IMR-90 (cell line): Measurements from ENCODE around the gene TAPT1. TPM values are rescaled to one million over a fixed set of nuclear protein-coding genes. Genes with fewer than 3 reads are reported as not detected.

Source experiments
- ATAC-seq: fragments of 200-7000 bp; cut with Tn5 transposase; 2 replicates; pipeline ENCODE4 v1.9.1; 2020; ENCODE audit warnings: low read depth, mild to moderate bottlenecking, moderate library complexity
- BruUV-seq: library from RNA; stranded (reverse); fragments of 400-500 nt; replicated peaks from 2 replicates; lab custom pipeline; 2021; lab: Mats Ljungman, UMichigan
- CTCF ChIA-PET: fragments of 300-600 bp; formaldehyde crosslinking; extraction: SDS; loops from one replicate; lab custom pipeline; 2021; ENCODE audit warnings: antibody characterized with exemption; lab: Yijun Ruan, JAX
- POLR2A ChIA-PET: fragments of 300-600 bp; sonication (Branson Sonifier 250); formaldehyde crosslinking; loops from one replicate; lab custom pipeline; 2022; ENCODE audit warnings: antibody characterized with exemption; ENCODE audit not compliant: unreplicated experiment; lab: Charles Lee
- DNase-seq: peaks from one replicate; pipeline ENCODE4 v3.0.0; 2013
- H2AFZ ChIP-seq: replicated peaks from 2 replicates; pipeline ENCODE3; 2013; ENCODE audit warnings: low read length, mild to moderate bottlenecking; ENCODE audit not compliant: poor library complexity
- H2AK5ac ChIP-seq: 2 replicates; pipeline ENCODE4 v1.6.1; 2013; ENCODE audit warnings: low read depth, low read length, inconsistent platforms
- H2AK9ac ChIP-seq: replicated peaks from 2 replicates; pipeline ENCODE3; 2013; ENCODE audit warnings: mild to moderate bottlenecking, low read depth, low read length, moderate library complexity; ENCODE audit not compliant: poor library complexity
- H2BK120ac ChIP-seq: 2 replicates; pipeline ENCODE4 v1.6.1; 2013; ENCODE audit warnings: low read depth, low read length, inconsistent platforms
- H2BK15ac ChIP-seq: 3 replicates; pipeline ENCODE4 v1.6.1; 2013; ENCODE audit warnings: low read depth, low read length, inconsistent platforms
- H2BK20ac ChIP-seq: 2 replicates; pipeline ENCODE4 v1.6.1; 2013; ENCODE audit warnings: low read depth, mild to moderate bottlenecking, inconsistent platforms, low read length, moderate library complexity
- H2BK5ac ChIP-seq: 2 replicates; pipeline ENCODE4 v1.6.1; 2013; ENCODE audit warnings: mild to moderate bottlenecking, low read depth, low read length, inconsistent platforms; ENCODE audit not compliant: poor library complexity, severe bottlenecking
- H3K14ac ChIP-seq: replicated peaks from 2 replicates; pipeline ENCODE4 v1.6.1; 2013; ENCODE audit warnings: low read depth, low read length, inconsistent platforms
- H3K18ac ChIP-seq: 2 replicates; pipeline ENCODE4 v1.6.1; 2013; ENCODE audit warnings: low read depth, low read length, control low read depth
- H3K23ac ChIP-seq: 2 replicates; pipeline ENCODE4 v1.6.1; 2013; ENCODE audit warnings: low read depth, low read length, inconsistent platforms
- H3K27ac ChIP-seq: 2 replicates; pipeline ENCODE4 v1.5.1; 2013; ENCODE audit warnings: mild to moderate bottlenecking, control low read depth, low read length; ENCODE audit not compliant: insufficient read depth
- H3K27me3 ChIP-seq: 2 replicates; pipeline ENCODE4 v1.6.1; 2013; ENCODE audit warnings: low read length; ENCODE audit not compliant: control insufficient read depth, insufficient read depth
- H3K36me3 ChIP-seq: 2 replicates; pipeline ENCODE4 v1.6.1; 2013; ENCODE audit warnings: low read length, mixed read lengths; ENCODE audit not compliant: control insufficient read depth, insufficient read depth
- H3K4ac ChIP-seq: 2 replicates; pipeline ENCODE4 v1.6.1; 2013; ENCODE audit warnings: low read depth, low read length, inconsistent platforms
- H3K4me1 ChIP-seq: 2 replicates; pipeline ENCODE4 v1.6.1; 2013; ENCODE audit warnings: low read length, mixed read lengths; ENCODE audit not compliant: control insufficient read depth, insufficient read depth
- H3K4me2 ChIP-seq: 2 replicates; pipeline ENCODE4 v1.6.1; 2013; ENCODE audit warnings: low read depth, mild to moderate bottlenecking, control low read depth, low read length, moderate library complexity
- H3K4me3 ChIP-seq: 2 replicates; pipeline ENCODE4 v1.5.1; 2013; ENCODE audit warnings: low read depth, mild to moderate bottlenecking, control low read depth, low read length, moderate library complexity; ENCODE audit not compliant: insufficient read depth
- H3K56ac ChIP-seq: 2 replicates; pipeline ENCODE4 v1.6.1; 2013; ENCODE audit warnings: low read length, inconsistent platforms; ENCODE audit not compliant: insufficient read depth; ENCODE audit errors: extremely low read depth
- H3K79me1 ChIP-seq, 2 experiments: 2 replicates each; pipeline ENCODE4 v1.6.1; 2013; ENCODE audit warnings: low read length in 2 of 2, inconsistent platforms in 1 of 2, low read depth in 1 of 2
- H3K9ac ChIP-seq: 2 replicates; pipeline ENCODE4 v1.6.1; 2013; ENCODE audit warnings: low read depth, low read length, control low read depth
- H3K9me1 ChIP-seq: 2 replicates; pipeline ENCODE4 v1.6.1; 2013; ENCODE audit warnings: low read length, inconsistent platforms; ENCODE audit not compliant: insufficient read depth
- H3K9me3 ChIP-seq: 2 replicates; pipeline ENCODE4 v1.6.1; 2013; ENCODE audit warnings: low read length; ENCODE audit not compliant: control insufficient read depth, insufficient read depth
- H4K20me1 ChIP-seq: 2 replicates; pipeline ENCODE4 v1.6.1; 2013; ENCODE audit warnings: low read length, inconsistent platforms; ENCODE audit not compliant: insufficient read depth
- H4K5ac ChIP-seq: 2 replicates; pipeline ENCODE4 v1.6.1; 2013; ENCODE audit warnings: mild to moderate bottlenecking, low read depth, low read length, control low read depth
- H4K8ac ChIP-seq, 2 experiments: 2 replicates each; pipeline ENCODE4 v1.6.1; 2013; ENCODE audit warnings: low read depth in 2 of 2, low read length in 2 of 2, control low read depth in 1 of 2, inconsistent platforms in 1 of 2
- H4K91ac ChIP-seq: 2 replicates; pipeline ENCODE4 v1.6.1; 2013; ENCODE audit warnings: low read depth, low read length, inconsistent platforms; ENCODE audit not compliant: insufficient read depth
- BHLHE40 ChIP-seq: fragments of 150-350 bp; IDR thresholded peaks from 2 replicates; pipeline ENCODE4 v1.6.1; 2016; ENCODE audit warnings: mild to moderate bottlenecking, low read depth, low read length
- CEBPB ChIP-seq: IDR thresholded peaks from 2 replicates; pipeline ENCODE4 v1.6.1; 2012; ENCODE audit warnings: low read depth, low read length, improper control_type of control experiment
- CHD1 ChIP-seq: IDR thresholded peaks from 2 replicates; pipeline ENCODE4 v1.6.1; 2012; ENCODE audit warnings: low read depth, low read length, improper control_type of control experiment
- FOS ChIP-seq: fragments of 150-350 bp; IDR thresholded peaks from 2 replicates; pipeline ENCODE4 v1.6.1; 2016; ENCODE audit warnings: low read depth, low read length
- MAFK ChIP-seq: IDR thresholded peaks from 2 replicates; pipeline ENCODE4 v1.6.1; 2012; ENCODE audit warnings: low read depth, low read length, improper control_type of control experiment
- MAZ ChIP-seq: IDR thresholded peaks from 2 replicates; pipeline ENCODE4 v1.6.1; 2012; ENCODE audit warnings: low read depth, mild to moderate bottlenecking, low read length, improper control_type of control experiment, moderate library complexity, borderline replicate concordance
- MXI1 ChIP-seq: IDR thresholded peaks from 2 replicates; pipeline ENCODE4 v1.6.1; 2012; ENCODE audit warnings: low read depth, mild to moderate bottlenecking, low read length, moderate library complexity, borderline replicate concordance
- NFE2L2 ChIP-seq: fragments of 150-350 bp; IDR thresholded peaks from 2 replicates; pipeline ENCODE4 v1.6.1; 2016; ENCODE audit warnings: low read depth, mild to moderate bottlenecking, low read length
- POLR2A ChIP-seq: IDR thresholded peaks from 2 replicates; pipeline ENCODE4 v1.6.1; 2012; ENCODE audit warnings: mild to moderate bottlenecking, low read depth, low read length
- RAD21 ChIP-seq: IDR thresholded peaks from 2 replicates; pipeline ENCODE4 v1.6.1; 2012; ENCODE audit warnings: low read length, improper control_type of control experiment
- RCOR1 ChIP-seq: IDR thresholded peaks from 2 replicates; pipeline ENCODE4 v1.6.1; 2012; ENCODE audit warnings: mild to moderate bottlenecking, low read length, improper control_type of control experiment; ENCODE audit not compliant: insufficient replicate concordance
- RFX5 ChIP-seq: IDR thresholded peaks from 2 replicates; pipeline ENCODE4 v1.8.0; 2012; ENCODE audit warnings: low read depth, mild to moderate bottlenecking, low read length, moderate library complexity
- SMC3 ChIP-seq: fragments of 150-350 bp; IDR thresholded peaks from 2 replicates; pipeline ENCODE4 v1.6.1; 2016; ENCODE audit warnings: low read depth, mild to moderate bottlenecking, antibody characterized with exemption, low read length, moderate library complexity
- USF2 ChIP-seq: fragments of 150-350 bp; IDR thresholded peaks from 2 replicates; pipeline ENCODE4 v1.6.1; 2017; ENCODE audit warnings: mild to moderate bottlenecking, antibody characterized with exemption, low read length, low read depth
- WGBS, 2 experiments: methylation state at CpG; one replicate each; pipeline versions ENCODE4 v1.1.5 to v1.1.7; 2013; ENCODE audit warnings: missing lambda C conversion rate in 2 of 2; ENCODE audit not compliant: insufficient read length in 1 of 2; ENCODE audit errors: extremely low coverage in 2 of 2; 5-methylcytosine and 5-hydroxymethylcytosine counted together
- dilution Hi-C: fragments of 300-500 bp; cut with HindIII; formaldehyde crosslinking; loops from one replicate; pipeline ENCODE4 v1.14.3; 2018; ENCODE audit warnings: low sequenced_read_pairs; ENCODE audit not compliant: unreplicated experiment
- in situ Hi-C: fragments of 300-500 bp; cut with MboI; formaldehyde crosslinking; loops from 3 replicates; pipeline ENCODE4 v1.14.3; 2019; ENCODE audit warnings: low sequenced_read_pairs, inconsistent platforms, mixed read lengths
- intact Hi-C: fragments of 100-400 bp; cut with micrococcal nuclease; formaldehyde crosslinking; loops from 2 replicates; pipeline ENCODE4 v1.10.0; 2022
- polyA plus RNA-seq, 3 experiments: library from polyadenylated mRNA; depleted of rRNA; stranded (reverse); fragments of >200 nt; gene quantifications; 2 replicates each; pipeline ENCODE4 v1.2.3, GENCODE V29; 2012; ENCODE audit warnings: low replicate concordance in 1 of 3
- total RNA-seq: library from RNA; depleted of rRNA; stranded (reverse); fragments of >200 nt; gene quantifications from 2 replicates; pipeline ENCODE4 v1.2.3, GENCODE V29; 2012
- TF ChIP-seq, protein P1 (sequence below): conservative IDR thresholded peaks from 2 replicates; pipeline ENCODE4 v1.5.1; 2012; ENCODE audit warnings: mild to moderate bottlenecking, low read depth, low read length, improper control_type of control experiment
- TF ChIP-seq, protein P2 (sequence below): fragments of 150-350 bp; IDR thresholded peaks from 2 replicates; pipeline ENCODE4 v1.6.1; 2016; ENCODE audit warnings: low read depth, mild to moderate bottlenecking, low read length, moderate library complexity, borderline replicate concordance

The TAPT1 gene
- total and polyA plus RNA-seq, 2 of the 4 experiments (the other 2 are of a cell fraction), result 5.6 to 12.2 TPM

DNA sequence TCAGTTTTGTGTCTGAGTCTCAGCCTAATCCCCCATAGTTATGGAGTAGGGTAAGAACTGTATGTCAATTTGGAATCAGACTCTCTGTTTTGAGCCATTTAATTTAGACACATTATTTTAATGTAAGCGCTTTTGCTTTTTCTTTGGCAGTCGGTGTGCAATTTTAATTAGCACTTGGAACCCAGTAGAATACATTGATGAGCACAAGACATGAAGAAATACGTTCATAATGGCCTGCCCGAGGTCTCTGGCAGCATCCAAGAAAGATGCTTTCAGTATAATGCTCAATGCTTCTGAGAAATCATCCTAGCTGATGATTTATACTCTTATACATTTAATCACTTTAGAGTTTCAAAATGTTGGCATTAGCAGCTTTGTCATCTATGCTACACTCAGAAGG lies 8.9 kb upstream of the TAPT1 start:
- no peaks in the 10 kb centered on the region for H3K79me1 ChIP-seq
- no peaks in the 10 kb centered on the region for H3K9me1 ChIP-seq
- no peaks in the 10 kb centered on the region for H4K20me1 ChIP-seq
- H3K27ac ChIP-seq, result no peak overlapping the region
- no peak overlapping the region for H3K9ac ChIP-seq
- no peak for ATAC-seq
- no peak overlapping the region for H3K23ac ChIP-seq
- H2BK20ac ChIP-seq, result no peak overlapping the region
- no peak overlapping the region for H2AK9ac ChIP-seq
- peaks cover 3% of the 10 kb centered on the region; the same call in 1 of the 2 replicates for H3K27me3 ChIP-seq
- dilution Hi-C loops (no loop called here), intact Hi-C loops (no loop called here), in situ Hi-C loops (no loop called here)
- no peak for DNase-seq
- no peak overlapping the region for H3K4me2 ChIP-seq
- no peaks in the 10 kb centered on the region for H3K36me3 ChIP-seq
- H3K14ac ChIP-seq, result no peak overlapping the region
- ChIA-PET POLR2A (no interaction called here), CTCF (no interaction called here)
- no peak overlapping the region for H3K4me3 ChIP-seq
- H3K4ac ChIP-seq, result no peak overlapping the region
- H3K4me1 ChIP-seq, result no peaks in the 10 kb centered on the region
- no peak overlapping the region for H2AFZ ChIP-seq
- no peak overlapping the region for H3K56ac ChIP-seq
- H4K91ac ChIP-seq, result no peak overlapping the region
- H4K8ac ChIP-seq, result no peak overlapping the region
- no peak overlapping the region for H2BK15ac ChIP-seq
- no peaks in the 10 kb centered on the region for H3K9me3 ChIP-seq
- no peak overlapping the region for H2AK5ac ChIP-seq
- H4K5ac ChIP-seq, result no peak overlapping the region
- no TSS peak for BruUV-seq
- H3K18ac ChIP-seq, result no peak overlapping the region
- no peak overlapping the region for H2BK5ac ChIP-seq
- no CpG with 5 or more reads among the region's 4 CpGs for WGBS, 2 experiments
- no peak overlapping the region for H2BK120ac ChIP-seq
- TF ChIP-seq NFE2L2, result no peak
- no peak for TF ChIP-seq MAZ
- no peak for TF ChIP-seq MAFK
- TF ChIP-seq, protein P1, sequence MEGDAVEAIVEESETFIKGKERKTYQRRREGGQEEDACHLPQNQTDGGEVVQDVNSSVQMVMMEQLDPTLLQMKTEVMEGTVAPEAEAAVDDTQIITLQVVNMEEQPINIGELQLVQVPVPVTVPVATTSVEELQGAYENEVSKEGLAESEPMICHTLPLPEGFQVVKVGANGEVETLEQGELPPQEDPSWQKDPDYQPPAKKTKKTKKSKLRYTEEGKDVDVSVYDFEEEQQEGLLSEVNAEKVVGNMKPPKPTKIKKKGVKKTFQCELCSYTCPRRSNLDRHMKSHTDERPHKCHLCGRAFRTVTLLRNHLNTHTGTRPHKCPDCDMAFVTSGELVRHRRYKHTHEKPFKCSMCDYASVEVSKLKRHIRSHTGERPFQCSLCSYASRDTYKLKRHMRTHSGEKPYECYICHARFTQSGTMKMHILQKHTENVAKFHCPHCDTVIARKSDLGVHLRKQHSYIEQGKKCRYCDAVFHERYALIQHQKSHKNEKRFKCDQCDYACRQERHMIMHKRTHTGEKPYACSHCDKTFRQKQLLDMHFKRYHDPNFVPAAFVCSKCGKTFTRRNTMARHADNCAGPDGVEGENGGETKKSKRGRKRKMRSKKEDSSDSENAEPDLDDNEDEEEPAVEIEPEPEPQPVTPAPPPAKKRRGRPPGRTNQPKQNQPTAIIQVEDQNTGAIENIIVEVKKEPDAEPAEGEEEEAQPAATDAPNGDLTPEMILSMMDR, result no peak
- no peak for TF ChIP-seq POLR2A
- no peak for TF ChIP-seq CHD1
- no peak for TF ChIP-seq RFX5
- no peak for TF ChIP-seq RCOR1
- no peak for TF ChIP-seq MXI1
- no peak for TF ChIP-seq SMC3
- TF ChIP-seq BHLHE40, result no peak
- no peak for TF ChIP-seq CEBPB
- no peak for TF ChIP-seq FOS
- TF ChIP-seq RAD21, result no peak
- TF ChIP-seq, protein P2, sequence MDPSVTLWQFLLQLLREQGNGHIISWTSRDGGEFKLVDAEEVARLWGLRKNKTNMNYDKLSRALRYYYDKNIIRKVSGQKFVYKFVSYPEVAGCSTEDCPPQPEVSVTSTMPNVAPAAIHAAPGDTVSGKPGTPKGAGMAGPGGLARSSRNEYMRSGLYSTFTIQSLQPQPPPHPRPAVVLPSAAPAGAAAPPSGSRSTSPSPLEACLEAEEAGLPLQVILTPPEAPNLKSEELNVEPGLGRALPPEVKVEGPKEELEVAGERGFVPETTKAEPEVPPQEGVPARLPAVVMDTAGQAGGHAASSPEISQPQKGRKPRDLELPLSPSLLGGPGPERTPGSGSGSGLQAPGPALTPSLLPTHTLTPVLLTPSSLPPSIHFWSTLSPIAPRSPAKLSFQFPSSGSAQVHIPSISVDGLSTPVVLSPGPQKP, result no peak
- no peak for TF ChIP-seq USF2
